IMR-90 (cell line): ENCODE results near the gene RPS27. TPM values are rescaled to one million over a fixed set of nuclear protein-coding genes. Genes with fewer than 3 reads are reported as not detected.
A peak's percentile ranks its signal among the peaks of the same experiment; 100 is the strongest.

Source experiments
- ATAC-seq: fragments of 200-7000 bp; cut with Tn5 transposase; 2 replicates; pipeline ENCODE4 v1.9.1; 2020; ENCODE audit warnings: low read depth, mild to moderate bottlenecking, moderate library complexity
- BruUV-seq: library from RNA; stranded (reverse); fragments of 400-500 nt; replicated peaks from 2 replicates; lab custom pipeline; 2021; lab: Mats Ljungman, UMichigan
- CTCF ChIA-PET: fragments of 300-600 bp; formaldehyde crosslinking; extraction: SDS; loops from one replicate; lab custom pipeline; 2021; ENCODE audit warnings: antibody characterized with exemption; lab: Yijun Ruan, JAX
- POLR2A ChIA-PET: fragments of 300-600 bp; sonication (Branson Sonifier 250); formaldehyde crosslinking; loops from one replicate; lab custom pipeline; 2022; ENCODE audit warnings: antibody characterized with exemption; ENCODE audit not compliant: unreplicated experiment; lab: Charles Lee
- DNase-seq: peaks from one replicate; pipeline ENCODE4 v3.0.0; 2013
- H2AFZ ChIP-seq: replicated peaks from 2 replicates; pipeline ENCODE3; 2013; ENCODE audit warnings: low read length, mild to moderate bottlenecking; ENCODE audit not compliant: poor library complexity
- H2AK5ac ChIP-seq: 2 replicates; pipeline ENCODE4 v1.6.1; 2013; ENCODE audit warnings: low read depth, low read length, inconsistent platforms
- H2AK9ac ChIP-seq: replicated peaks from 2 replicates; pipeline ENCODE3; 2013; ENCODE audit warnings: mild to moderate bottlenecking, low read depth, low read length, moderate library complexity; ENCODE audit not compliant: poor library complexity
- H2BK120ac ChIP-seq: 2 replicates; pipeline ENCODE4 v1.6.1; 2013; ENCODE audit warnings: low read depth, low read length, inconsistent platforms
- H2BK15ac ChIP-seq: 3 replicates; pipeline ENCODE4 v1.6.1; 2013; ENCODE audit warnings: low read depth, low read length, inconsistent platforms
- H2BK20ac ChIP-seq: 2 replicates; pipeline ENCODE4 v1.6.1; 2013; ENCODE audit warnings: low read depth, mild to moderate bottlenecking, inconsistent platforms, low read length, moderate library complexity
- H2BK5ac ChIP-seq: 2 replicates; pipeline ENCODE4 v1.6.1; 2013; ENCODE audit warnings: mild to moderate bottlenecking, low read depth, low read length, inconsistent platforms; ENCODE audit not compliant: poor library complexity, severe bottlenecking
- H3K14ac ChIP-seq: replicated peaks from 2 replicates; pipeline ENCODE4 v1.6.1; 2013; ENCODE audit warnings: low read depth, low read length, inconsistent platforms
- H3K18ac ChIP-seq: 2 replicates; pipeline ENCODE4 v1.6.1; 2013; ENCODE audit warnings: low read depth, low read length, control low read depth
- H3K23ac ChIP-seq: 2 replicates; pipeline ENCODE4 v1.6.1; 2013; ENCODE audit warnings: low read depth, low read length, inconsistent platforms
- H3K27ac ChIP-seq: 2 replicates; pipeline ENCODE4 v1.5.1; 2013; ENCODE audit warnings: mild to moderate bottlenecking, control low read depth, low read length; ENCODE audit not compliant: insufficient read depth
- H3K27me3 ChIP-seq: 2 replicates; pipeline ENCODE4 v1.6.1; 2013; ENCODE audit warnings: low read length; ENCODE audit not compliant: control insufficient read depth, insufficient read depth
- H3K36me3 ChIP-seq: 2 replicates; pipeline ENCODE4 v1.6.1; 2013; ENCODE audit warnings: low read length, mixed read lengths; ENCODE audit not compliant: control insufficient read depth, insufficient read depth
- H3K4ac ChIP-seq: 2 replicates; pipeline ENCODE4 v1.6.1; 2013; ENCODE audit warnings: low read depth, low read length, inconsistent platforms
- H3K4me1 ChIP-seq: 2 replicates; pipeline ENCODE4 v1.6.1; 2013; ENCODE audit warnings: low read length, mixed read lengths; ENCODE audit not compliant: control insufficient read depth, insufficient read depth
- H3K4me2 ChIP-seq: 2 replicates; pipeline ENCODE4 v1.6.1; 2013; ENCODE audit warnings: low read depth, mild to moderate bottlenecking, control low read depth, low read length, moderate library complexity
- H3K4me3 ChIP-seq: 2 replicates; pipeline ENCODE4 v1.5.1; 2013; ENCODE audit warnings: low read depth, mild to moderate bottlenecking, control low read depth, low read length, moderate library complexity; ENCODE audit not compliant: insufficient read depth
- H3K56ac ChIP-seq: 2 replicates; pipeline ENCODE4 v1.6.1; 2013; ENCODE audit warnings: low read length, inconsistent platforms; ENCODE audit not compliant: insufficient read depth; ENCODE audit errors: extremely low read depth
- H3K79me1 ChIP-seq, 2 experiments: 2 replicates each; pipeline ENCODE4 v1.6.1; 2013; ENCODE audit warnings: low read length in 2 of 2, inconsistent platforms in 1 of 2, low read depth in 1 of 2
- H3K9ac ChIP-seq: 2 replicates; pipeline ENCODE4 v1.6.1; 2013; ENCODE audit warnings: low read depth, low read length, control low read depth
- H3K9me1 ChIP-seq: 2 replicates; pipeline ENCODE4 v1.6.1; 2013; ENCODE audit warnings: low read length, inconsistent platforms; ENCODE audit not compliant: insufficient read depth
- H3K9me3 ChIP-seq: 2 replicates; pipeline ENCODE4 v1.6.1; 2013; ENCODE audit warnings: low read length; ENCODE audit not compliant: control insufficient read depth, insufficient read depth
- H4K20me1 ChIP-seq: 2 replicates; pipeline ENCODE4 v1.6.1; 2013; ENCODE audit warnings: low read length, inconsistent platforms; ENCODE audit not compliant: insufficient read depth
- H4K5ac ChIP-seq: 2 replicates; pipeline ENCODE4 v1.6.1; 2013; ENCODE audit warnings: mild to moderate bottlenecking, low read depth, low read length, control low read depth
- H4K8ac ChIP-seq, 2 experiments: 2 replicates each; pipeline ENCODE4 v1.6.1; 2013; ENCODE audit warnings: low read depth in 2 of 2, low read length in 2 of 2, control low read depth in 1 of 2, inconsistent platforms in 1 of 2
- H4K91ac ChIP-seq: 2 replicates; pipeline ENCODE4 v1.6.1; 2013; ENCODE audit warnings: low read depth, low read length, inconsistent platforms; ENCODE audit not compliant: insufficient read depth
- CHD1 ChIP-seq: IDR thresholded peaks from 2 replicates; pipeline ENCODE4 v1.6.1; 2012; ENCODE audit warnings: low read depth, low read length, improper control_type of control experiment
- whole genome bisulfite sequencing, 2 experiments: methylation state at CpG; one replicate each; pipeline versions ENCODE4 v1.1.5 to v1.1.7; 2013; ENCODE audit warnings: missing lambda C conversion rate in 2 of 2; ENCODE audit not compliant: insufficient read length in 1 of 2; ENCODE audit errors: extremely low coverage in 2 of 2; 5-methylcytosine and 5-hydroxymethylcytosine counted together
- dilution Hi-C: fragments of 300-500 bp; cut with HindIII; formaldehyde crosslinking; loops from one replicate; pipeline ENCODE4 v1.14.3; 2018; ENCODE audit warnings: low sequenced_read_pairs; ENCODE audit not compliant: unreplicated experiment
- in situ Hi-C: fragments of 300-500 bp; cut with MboI; formaldehyde crosslinking; loops from 3 replicates; pipeline ENCODE4 v1.14.3; 2019; ENCODE audit warnings: low sequenced_read_pairs, inconsistent platforms, mixed read lengths
- intact Hi-C: fragments of 100-400 bp; cut with micrococcal nuclease; formaldehyde crosslinking; loops from 2 replicates; pipeline ENCODE4 v1.10.0; 2022
- polyA plus RNA-seq, 3 experiments: library from polyadenylated mRNA; depleted of rRNA; stranded (reverse); fragments of >200 nt; gene quantifications; 2 replicates each; pipeline ENCODE4 v1.2.3, GENCODE V29; 2012; ENCODE audit warnings: low replicate concordance in 1 of 3
- total RNA-seq: library from RNA; depleted of rRNA; stranded (reverse); fragments of >200 nt; gene quantifications from 2 replicates; pipeline ENCODE4 v1.2.3, GENCODE V29; 2012
- TF ChIP-seq, protein P1 (sequence below): conservative IDR thresholded peaks from 2 replicates; pipeline ENCODE4 v1.5.1; 2012; ENCODE audit warnings: mild to moderate bottlenecking, low read depth, low read length, improper control_type of control experiment

The RPS27 gene
- total and polyA plus RNA-seq, 2 of the 4 experiments (the other 2 are of a cell fraction): 320 to 6,236 TPM

DNA sequence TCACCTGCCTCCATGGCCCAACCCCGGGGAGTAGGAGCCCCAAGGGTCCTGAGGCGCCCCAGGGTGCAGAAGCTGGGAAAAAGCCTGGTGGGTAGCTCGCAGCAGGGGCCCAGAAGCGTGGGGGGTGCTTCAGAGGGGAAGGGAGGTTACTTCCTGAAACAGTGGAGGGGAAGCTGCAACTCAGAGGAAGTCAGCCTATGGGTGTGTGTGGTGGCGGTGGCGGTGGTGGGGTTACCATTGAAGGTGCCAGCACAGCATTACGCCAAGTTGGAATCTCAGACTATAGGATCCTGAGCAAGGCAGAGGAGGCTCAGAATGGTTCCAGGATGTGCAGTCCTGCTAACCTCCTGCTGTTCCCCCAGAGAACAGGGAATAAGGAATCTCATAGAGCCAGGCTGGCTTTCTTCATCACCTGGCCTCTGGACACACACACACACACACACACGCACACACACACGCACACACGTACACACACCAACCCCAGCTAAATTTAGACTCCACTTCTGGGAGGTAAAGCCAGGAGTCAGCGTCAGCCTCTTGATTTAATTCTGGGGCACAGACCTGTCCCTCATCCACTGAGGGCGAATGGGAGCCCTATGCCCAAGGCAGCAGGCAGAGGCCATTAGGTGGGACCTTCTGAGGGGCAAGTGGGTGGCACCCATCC, 45.3 kb upstream of the RPS27 start:
- Histone ChIP-seq H3K27me3 (no peaks in the 10 kb centered on the region), H3K23ac (peak overlapping the region; percentile 58), H3K9ac (peak overlapping the region; percentile 98), H3K9me1 (peaks cover 18% of the 10 kb centered on the region; the same call in 1 of the 2 replicates), H2BK5ac (peak overlapping the region; percentile 93), H2BK120ac (peak overlapping the region; percentile 52; the same call in 1 of the 2 replicates), H2AK5ac (peak overlapping the region; percentile 96), H3K4me2 (peak overlapping the region; percentile 100), H3K79me1 (peaks cover 15 to 54% of the 10 kb centered on the region in 2 experiments), H3K4ac (peak overlapping the region; percentile 87), H3K56ac (peak overlapping the region; percentile 81; the same call in 1 of the 2 replicates), H4K8ac (peak overlapping the region; percentile 90 to 91), H4K5ac (peak overlapping the region; percentile 86), H3K14ac (peak overlapping the region; percentile 96), H3K27ac (peak overlapping the region; percentile 97), H3K36me3 (peaks cover 41% of the 10 kb centered on the region), H2AK9ac (peak overlapping the region; percentile 99), H3K4me1 (peaks cover 9% of the 10 kb centered on the region), H2BK15ac (peak overlapping the region; percentile 65; the same call in 1 of the 3 replicates), H3K4me3 (peak overlapping the region; percentile 98), H4K91ac (peak overlapping the region; percentile 70), H2AFZ (peak overlapping the region; percentile 97), H4K20me1 (peaks cover 11% of the 10 kb centered on the region), H3K9me3 (no peaks in the 10 kb centered on the region), H2BK20ac (peak overlapping the region; percentile 25; the same call in 1 of the 2 replicates), H3K18ac (peak overlapping the region; percentile 85)
- intact Hi-C loops: no loop called here
- dilution Hi-C loops: no loop called here
- ChIA-PET CTCF (interaction anchor here (1.2 kb wide), 1 partner anchor 18 kb away, joined by 10 read pairs; the partner anchor contains the start of gene SLC39A1), POLR2A (no interaction called here)
- no CpG with 5 or more reads among the region's 12 CpGs for WGBS, 2 experiments
- BruUV-seq: no TSS peak
- DNase-seq (peak; percentile 46), ATAC-seq (no peak; the same call in 1 of the 2 replicates)
- in situ Hi-C loops: loop anchor here (5.0 kb wide), 1 partner anchor 148 kb away; no protein-coding TSS in a partner anchor
- 0 out of 2 replicates have a peak, but pooled peaks have one; percentile 11 for TF ChIP-seq CHD1
- TF ChIP-seq, protein P1, sequence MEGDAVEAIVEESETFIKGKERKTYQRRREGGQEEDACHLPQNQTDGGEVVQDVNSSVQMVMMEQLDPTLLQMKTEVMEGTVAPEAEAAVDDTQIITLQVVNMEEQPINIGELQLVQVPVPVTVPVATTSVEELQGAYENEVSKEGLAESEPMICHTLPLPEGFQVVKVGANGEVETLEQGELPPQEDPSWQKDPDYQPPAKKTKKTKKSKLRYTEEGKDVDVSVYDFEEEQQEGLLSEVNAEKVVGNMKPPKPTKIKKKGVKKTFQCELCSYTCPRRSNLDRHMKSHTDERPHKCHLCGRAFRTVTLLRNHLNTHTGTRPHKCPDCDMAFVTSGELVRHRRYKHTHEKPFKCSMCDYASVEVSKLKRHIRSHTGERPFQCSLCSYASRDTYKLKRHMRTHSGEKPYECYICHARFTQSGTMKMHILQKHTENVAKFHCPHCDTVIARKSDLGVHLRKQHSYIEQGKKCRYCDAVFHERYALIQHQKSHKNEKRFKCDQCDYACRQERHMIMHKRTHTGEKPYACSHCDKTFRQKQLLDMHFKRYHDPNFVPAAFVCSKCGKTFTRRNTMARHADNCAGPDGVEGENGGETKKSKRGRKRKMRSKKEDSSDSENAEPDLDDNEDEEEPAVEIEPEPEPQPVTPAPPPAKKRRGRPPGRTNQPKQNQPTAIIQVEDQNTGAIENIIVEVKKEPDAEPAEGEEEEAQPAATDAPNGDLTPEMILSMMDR: no peak
